Activated CD8-positive, alpha-beta memory T cell treated with anti-CD3 and anti-CD28 coated beads, Interleukin-2, amount 50 U/mL, for 1 hour (primary cell): ENCODE results near the gene GDAP2.

Experiments
- DNase-seq: peaks from one replicate; pipeline ENCODE4 v3.0.0-alpha.2; 2020; ENCODE audit errors: extremely low read depth

Gene GDAP2

DNA sequence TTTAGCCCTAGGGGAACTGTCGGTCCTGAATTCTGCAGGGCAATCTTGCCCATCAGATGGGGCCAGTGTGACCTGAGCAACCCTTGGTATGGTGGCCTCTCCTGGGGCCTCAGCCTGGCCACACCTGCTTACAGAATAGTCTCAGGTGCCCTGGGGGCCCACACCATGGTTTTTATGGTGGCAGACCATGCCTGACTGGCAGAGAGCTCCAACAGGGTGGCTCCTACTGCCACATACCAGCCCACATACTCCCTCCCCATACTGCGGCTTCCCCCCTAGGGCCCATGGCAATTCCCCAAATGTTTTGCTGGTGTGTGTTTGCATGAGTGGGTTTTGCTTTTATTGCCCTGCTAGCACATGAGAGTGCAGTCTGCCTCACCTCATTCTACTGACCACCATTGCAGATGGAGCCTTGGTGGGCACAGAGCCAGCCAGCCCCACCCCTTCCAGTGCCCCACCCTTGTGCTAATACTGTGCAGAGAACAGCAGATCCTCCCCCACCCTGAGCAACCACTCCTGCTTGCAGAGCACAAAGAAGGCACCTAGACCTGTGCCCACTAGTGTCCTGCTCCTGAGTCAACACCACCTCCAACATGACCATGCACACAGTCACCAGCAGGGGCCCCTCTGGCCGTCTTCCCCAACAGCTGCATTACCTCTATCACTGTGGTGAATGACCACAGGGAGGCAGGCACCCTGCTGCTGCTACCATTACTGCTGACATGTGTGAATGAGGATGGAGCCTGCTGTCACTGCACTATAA lies 86.8 kb downstream of the GDAP2 start:
- DNase-seq = no peak

GRCh38 chr1:117841117-117841650 lies 88.2 kb downstream of the GDAP2 start:
- DNase-seq = no peak

GRCh38 chr1:117838911-117839310 lies 90.5 kb downstream of the GDAP2 start:
- DNase-seq = no peak

DNA sequence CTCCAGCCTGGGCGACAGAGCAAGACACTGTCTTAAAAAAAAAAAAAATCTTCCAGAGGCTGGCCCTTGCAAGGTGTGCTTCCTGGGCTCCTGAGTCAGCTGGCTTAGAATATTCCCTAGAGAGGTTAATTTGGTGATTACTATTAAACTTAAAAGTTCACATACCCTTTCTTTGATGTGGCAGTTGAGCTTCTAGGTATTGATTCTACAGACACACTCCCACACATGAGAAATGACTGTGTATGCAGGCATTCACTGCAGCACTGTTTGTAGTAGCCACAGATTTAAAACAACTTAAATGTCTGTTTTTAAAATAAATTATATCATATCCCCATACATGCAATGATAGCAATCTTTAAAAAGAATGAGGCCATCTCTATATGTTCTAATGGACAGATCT lies 93.4 kb downstream of the GDAP2 start:
- no peak for DNase-seq

GRCh38 chr1:117834416-117834815 lies 95.0 kb downstream of the GDAP2 start:
- no peak for DNase-seq

GRCh38 chr1:117832453-117832852 lies 97.0 kb downstream of the GDAP2 start:
- no peak for DNase-seq

DNA sequence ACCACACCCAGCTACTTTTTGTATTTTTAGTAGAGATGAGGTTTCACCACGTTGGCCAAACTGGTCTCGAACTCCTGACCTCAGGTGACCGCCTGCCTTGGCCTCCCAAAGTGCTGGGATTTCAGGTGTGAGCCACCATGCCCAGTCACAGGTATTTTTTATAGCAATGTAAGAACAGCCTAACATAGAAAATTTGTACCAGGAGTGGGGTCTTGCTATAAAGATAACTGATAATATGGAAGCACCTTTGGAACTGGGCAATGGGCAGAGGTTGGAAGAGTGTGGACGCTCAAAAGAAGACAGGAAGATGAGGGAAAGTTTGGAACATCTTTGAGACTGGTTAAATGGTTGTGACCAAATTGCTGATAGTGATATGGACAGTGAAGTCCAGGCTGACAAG lies 99.2 kb downstream of the GDAP2 start:
- no peak for DNase-seq

DNA sequence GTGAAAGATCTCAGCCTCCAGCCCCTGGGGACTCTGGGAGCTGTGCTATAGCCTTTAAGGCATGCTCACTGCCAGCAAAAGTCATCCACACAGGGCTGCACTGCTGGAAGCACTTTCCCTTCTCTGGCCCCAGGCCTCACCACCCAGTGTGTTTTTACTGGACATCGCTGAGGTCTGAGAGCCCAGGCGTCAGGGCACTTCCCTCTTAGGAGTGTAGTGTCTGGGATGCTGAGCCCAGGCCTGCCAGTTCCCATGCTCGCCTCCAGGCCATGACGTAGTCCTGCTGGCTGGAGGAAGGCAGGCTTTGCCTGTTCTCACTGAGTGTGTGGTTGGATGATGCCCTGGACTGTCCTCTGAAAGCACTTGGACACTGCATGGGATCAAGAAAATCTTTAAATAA lies 101.2 kb downstream of the GDAP2 start:
- no peak for DNase-seq

DNA sequence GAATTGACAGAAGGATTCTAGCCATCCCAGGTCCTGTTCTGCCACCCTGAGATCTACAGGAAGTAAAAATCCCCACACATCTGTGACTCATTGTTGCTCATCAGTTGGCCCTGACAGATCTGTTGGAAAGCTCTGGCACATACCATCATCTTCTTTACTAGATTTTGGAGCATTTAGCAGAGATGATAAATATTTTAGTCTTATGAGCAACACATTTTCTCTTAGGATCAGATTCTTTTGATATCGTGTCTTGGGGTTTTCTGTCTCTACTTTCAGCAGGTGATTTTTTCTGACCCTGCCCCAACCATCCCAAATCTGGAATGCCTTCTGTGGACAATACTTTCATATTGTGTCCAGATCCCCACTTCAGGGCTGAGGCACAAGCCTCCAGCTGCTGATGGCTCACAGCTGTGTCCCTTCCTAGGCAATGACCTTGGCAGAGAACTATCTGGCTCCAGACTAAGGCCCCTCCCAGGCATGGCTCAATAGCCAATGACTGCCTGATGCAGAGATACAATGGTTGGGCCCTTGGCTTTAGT lies 102.8 kb downstream of the GDAP2 start:
- DNase-seq = no peak

GRCh38 chr1:117826119-117826518 lies 103.3 kb downstream of the GDAP2 start:
- no peak for DNase-seq

- DNase-seq = no peak
These were observed 104.0 kb downstream of the GDAP2 start for GRCh38 chr1:117825414-117825813.

DNA sequence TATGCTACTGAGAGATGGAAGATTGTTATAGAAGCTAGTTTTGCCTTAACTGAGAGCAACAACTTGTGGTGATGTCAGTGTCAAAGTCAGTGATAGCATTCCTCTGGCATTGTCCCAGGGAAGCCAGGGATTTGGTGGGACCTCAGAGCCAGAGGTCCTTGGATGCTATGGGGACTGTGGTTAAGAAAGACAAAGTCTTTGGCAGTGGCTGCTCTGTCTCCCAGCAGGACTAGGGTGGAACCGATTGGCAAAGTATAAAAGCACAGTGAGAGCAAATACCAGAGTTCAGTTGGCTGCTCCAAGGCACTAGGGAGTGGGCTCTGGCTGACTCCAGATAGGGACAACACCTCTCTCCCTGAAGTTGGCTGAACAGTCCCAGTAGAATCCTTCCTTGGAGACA lies 104.8 kb downstream of the GDAP2 start:
- no peak for DNase-seq

- no peak for DNase-seq
These were observed 107.5 kb downstream of the GDAP2 start for GRCh38 chr1:117821774-117822482.

- no peak for DNase-seq
These were observed 108.1 kb downstream of the GDAP2 start for GRCh38 chr1:117821382-117821755.

DNA sequence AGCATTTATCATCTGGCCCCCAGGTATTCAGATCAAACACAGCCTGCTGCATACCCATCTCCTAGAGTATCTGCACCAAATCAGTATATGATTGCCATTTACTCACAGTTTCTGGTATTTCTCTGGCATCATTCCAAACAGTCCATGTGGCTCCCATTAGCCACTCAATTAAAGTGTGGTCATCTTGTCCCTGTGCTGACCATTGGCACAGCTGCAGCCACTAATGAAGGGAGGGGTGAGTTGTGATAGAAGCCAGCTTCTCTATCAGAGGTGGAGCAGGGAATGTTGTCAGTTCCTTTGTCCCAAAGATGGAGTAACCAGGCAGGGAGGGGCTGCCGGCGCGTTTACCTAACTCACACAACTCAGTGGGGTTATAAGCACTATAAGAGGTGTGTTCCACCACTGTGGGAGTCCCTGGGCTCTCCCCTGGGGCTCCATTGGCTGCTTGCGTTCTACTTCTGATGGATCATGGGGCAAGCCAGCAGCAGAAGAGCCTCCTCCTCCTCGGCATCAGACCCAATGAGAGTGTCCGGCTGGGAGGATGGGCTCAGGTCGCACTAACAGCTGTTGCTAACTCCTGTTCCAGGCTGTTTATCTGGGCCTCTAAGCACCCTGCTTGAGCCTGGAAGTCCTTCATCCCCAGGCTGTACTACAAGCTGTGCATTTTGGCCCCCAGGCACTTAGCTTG lies 108.6 kb downstream of the GDAP2 start:
- no peak for DNase-seq

DNA sequence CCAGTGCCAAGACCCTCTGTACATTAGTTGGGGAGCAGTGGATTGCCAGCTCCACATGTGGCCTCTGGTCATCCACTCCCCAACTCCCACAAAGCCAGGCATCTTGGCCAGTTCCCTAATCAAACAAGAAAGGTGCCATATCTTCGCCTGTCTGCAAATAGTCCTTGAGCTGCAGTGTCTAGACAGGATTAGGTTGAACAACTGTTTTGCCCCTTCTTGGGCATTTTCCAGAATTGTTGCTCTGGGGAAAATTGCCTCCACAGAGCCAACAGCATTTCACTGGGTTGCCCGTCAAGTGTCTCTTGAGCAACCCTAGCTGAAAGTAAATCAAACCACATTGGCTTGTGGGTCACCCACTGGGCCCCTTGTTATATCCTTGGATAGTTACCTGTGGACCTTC lies 109.3 kb downstream of the GDAP2 start:
- no peak for DNase-seq

GRCh38 chr1:117819301-117819700 lies 110.1 kb downstream of the GDAP2 start:
- DNase-seq = no peak

DNA sequence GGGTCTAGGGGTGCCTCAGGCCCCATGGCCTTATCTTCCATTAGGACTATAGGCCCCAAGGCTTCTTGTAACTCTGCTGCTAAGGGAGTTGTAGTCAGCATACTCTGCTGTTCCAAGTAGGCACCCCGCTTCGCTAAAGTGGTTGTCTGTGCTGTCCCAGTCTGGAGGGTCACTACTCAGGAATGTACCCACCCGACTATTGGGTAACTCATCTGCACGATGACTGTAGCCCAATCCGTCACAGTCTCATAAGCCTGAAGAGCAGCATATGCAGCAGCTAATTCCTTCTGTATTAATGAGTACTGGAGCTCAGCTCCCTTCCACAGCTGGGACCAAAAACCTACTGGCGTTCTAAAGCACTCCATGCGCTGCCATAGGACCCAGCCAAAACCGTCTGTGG lies 111.0 kb downstream of the GDAP2 start:
- no peak for DNase-seq

DNA sequence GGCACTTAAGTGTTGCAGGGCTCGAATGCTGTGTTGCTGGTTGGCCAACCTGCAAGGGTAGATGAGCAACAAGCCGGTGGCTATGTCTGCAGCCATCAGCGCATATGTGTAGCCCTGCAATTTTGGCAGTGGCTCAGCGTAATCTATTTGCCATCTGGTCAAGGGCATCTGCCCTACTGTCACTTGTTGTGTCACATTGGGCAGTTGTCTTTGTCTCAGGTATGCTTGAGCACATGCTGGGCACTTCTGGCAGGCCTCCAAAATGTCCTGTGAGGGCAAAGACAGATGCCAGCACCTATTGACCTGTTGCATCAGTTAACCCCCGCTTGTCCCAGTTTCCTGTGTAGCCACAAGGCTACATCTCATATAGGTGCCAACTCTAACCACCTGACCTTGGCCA lies 111.8 kb downstream of the GDAP2 start:
- DNase-seq = no peak

GRCh38 chr1:117815926-117816325 lies 113.5 kb downstream of the GDAP2 start:
- DNase-seq = no peak

GRCh38 chr1:117814856-117815797 lies 114.3 kb downstream of the GDAP2 start:
- no peak for DNase-seq
